ENCODE results near the gene GMDS. TPM values are rescaled to one million over a fixed set of nuclear protein-coding genes. Genes with fewer than 3 reads are reported as not detected.

GMDS gene
- total and polyA plus RNA-seq, 2 experiments from 2014 or later: 30.1 to 36.5 TPM

DNA sequence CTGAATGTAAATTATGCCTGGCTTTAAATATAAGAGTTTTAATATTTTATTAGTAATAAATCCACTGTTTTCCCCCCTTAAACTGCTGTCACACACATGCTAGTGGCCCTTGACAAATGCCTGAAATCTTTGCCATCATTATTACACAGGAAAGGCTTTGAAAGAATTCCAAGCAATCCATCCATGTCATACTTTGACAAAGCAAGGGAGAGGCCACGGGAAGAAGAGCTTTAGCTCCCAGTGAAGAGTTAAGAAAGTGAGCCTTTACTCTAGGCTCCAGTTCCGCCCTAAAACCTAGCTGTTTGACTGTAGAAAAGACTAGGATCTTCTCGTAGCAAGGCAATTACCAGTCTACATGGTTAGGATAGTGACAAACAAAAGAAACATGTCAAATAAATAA lies 147.9 kb downstream of the GMDS start:
- no peaks in the 10 kb centered on the region for H3F3A ChIP-seq (replicated peaks; ENCODE audit: low read depth)
- H3K79me2 ChIP-seq (replicated peaks; ENCODE audit: insufficient read depth): no peaks in the 10 kb centered on the region
- H3K36me3 ChIP-seq (ENCODE audit: insufficient read depth): no peaks in the 10 kb centered on the region
- no peaks in the 10 kb centered on the region for H3K9me2 ChIP-seq (ENCODE audit: insufficient read depth)
- Mint-ChIP-seq H3K27ac (no peak overlapping the region), H3K4me1 (peaks cover 5% of the 10 kb centered on the region; the same call in 2 of the 3 replicates), H3K36me3 (ENCODE audit: low read depth) (no peaks in the 10 kb centered on the region), H3K9me3 (no peaks in the 10 kb centered on the region), H3K4me3 (no peak overlapping the region), H3K27me3 (ENCODE audit: insufficient read depth, low read depth, poor library complexity) (no peaks in the 10 kb centered on the region)
- H3K27ac ChIP-seq (ENCODE audit: low read depth): no peak overlapping the region
- no peak overlapping the region for H2AFZ ChIP-seq
- DNase-seq (ENCODE audit: low spot score) (no peak), ATAC-seq (no peak)
- no peak overlapping the region for H3K4me3 ChIP-seq
- TF ChIP-seq STAT1 (IDR thresholded peaks at IDR 0.05; ENCODE audit: unreplicated experiment) (no peak), CREB1 (CRISPR knock-in tag; IDR thresholded peaks at IDR 0.05; ENCODE audit: low read depth) (no peak), EZH2 (IDR thresholded peaks at IDR 0.05; ENCODE audit: low read depth, unreplicated experiment) (no peak), ZNF331 (CRISPR knock-in tag; IDR thresholded peaks at IDR 0.05; ENCODE audit: low read depth) (no peak), POLR2AphosphoS5 (IDR thresholded peaks at IDR 0.05; ENCODE audit: low read depth) (no peak), ZNF462 (CRISPR knock-in tag; IDR thresholded peaks at IDR 0.05) (no peak)
- TF ChIP-seq, protein P1, sequence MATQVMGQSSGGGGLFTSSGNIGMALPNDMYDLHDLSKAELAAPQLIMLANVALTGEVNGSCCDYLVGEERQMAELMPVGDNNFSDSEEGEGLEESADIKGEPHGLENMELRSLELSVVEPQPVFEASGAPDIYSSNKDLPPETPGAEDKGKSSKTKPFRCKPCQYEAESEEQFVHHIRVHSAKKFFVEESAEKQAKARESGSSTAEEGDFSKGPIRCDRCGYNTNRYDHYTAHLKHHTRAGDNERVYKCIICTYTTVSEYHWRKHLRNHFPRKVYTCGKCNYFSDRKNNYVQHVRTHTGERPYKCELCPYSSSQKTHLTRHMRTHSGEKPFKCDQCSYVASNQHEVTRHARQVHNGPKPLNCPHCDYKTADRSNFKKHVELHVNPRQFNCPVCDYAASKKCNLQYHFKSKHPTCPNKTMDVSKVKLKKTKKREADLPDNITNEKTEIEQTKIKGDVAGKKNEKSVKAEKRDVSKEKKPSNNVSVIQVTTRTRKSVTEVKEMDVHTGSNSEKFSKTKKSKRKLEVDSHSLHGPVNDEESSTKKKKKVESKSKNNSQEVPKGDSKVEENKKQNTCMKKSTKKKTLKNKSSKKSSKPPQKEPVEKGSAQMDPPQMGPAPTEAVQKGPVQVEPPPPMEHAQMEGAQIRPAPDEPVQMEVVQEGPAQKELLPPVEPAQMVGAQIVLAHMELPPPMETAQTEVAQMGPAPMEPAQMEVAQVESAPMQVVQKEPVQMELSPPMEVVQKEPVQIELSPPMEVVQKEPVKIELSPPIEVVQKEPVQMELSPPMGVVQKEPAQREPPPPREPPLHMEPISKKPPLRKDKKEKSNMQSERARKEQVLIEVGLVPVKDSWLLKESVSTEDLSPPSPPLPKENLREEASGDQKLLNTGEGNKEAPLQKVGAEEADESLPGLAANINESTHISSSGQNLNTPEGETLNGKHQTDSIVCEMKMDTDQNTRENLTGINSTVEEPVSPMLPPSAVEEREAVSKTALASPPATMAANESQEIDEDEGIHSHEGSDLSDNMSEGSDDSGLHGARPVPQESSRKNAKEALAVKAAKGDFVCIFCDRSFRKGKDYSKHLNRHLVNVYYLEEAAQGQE (IDR thresholded peaks at IDR 0.05; ENCODE audit: unreplicated experiment): no peak
- TF ChIP-seq, protein P2, sequence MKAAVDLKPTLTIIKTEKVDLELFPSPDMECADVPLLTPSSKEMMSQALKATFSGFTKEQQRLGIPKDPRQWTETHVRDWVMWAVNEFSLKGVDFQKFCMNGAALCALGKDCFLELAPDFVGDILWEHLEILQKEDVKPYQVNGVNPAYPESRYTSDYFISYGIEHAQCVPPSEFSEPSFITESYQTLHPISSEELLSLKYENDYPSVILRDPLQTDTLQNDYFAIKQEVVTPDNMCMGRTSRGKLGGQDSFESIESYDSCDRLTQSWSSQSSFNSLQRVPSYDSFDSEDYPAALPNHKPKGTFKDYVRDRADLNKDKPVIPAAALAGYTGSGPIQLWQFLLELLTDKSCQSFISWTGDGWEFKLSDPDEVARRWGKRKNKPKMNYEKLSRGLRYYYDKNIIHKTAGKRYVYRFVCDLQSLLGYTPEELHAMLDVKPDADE (IDR thresholded peaks at IDR 0.05): no peak
- no peaks in the 10 kb centered on the region for H4K20me1 ChIP-seq (replicated peaks; ENCODE audit: insufficient read depth)
- H3K4me1 ChIP-seq (ENCODE audit: insufficient read depth): peaks cover 12% of the 10 kb centered on the region
- no peak overlapping the region for H3K4me2 ChIP-seq
- no peaks in the 10 kb centered on the region for H3K27me3 ChIP-seq (ENCODE audit: insufficient read depth)
